SIG-M5 treated with dmso at 0.1 percent for 504 hours (cell line): ENCODE results near the gene HOXB3.
A peak's percentile ranks its signal among the peaks of the same experiment; 100 is the strongest.

ENCODE experiments used
- DNase-seq: peaks from one replicate; lab custom pipeline; 2025; ENCODE audit not compliant: unreplicated experiment; lab: John Stamatoyannopoulos, UW

HOXB3 gene

DNA sequence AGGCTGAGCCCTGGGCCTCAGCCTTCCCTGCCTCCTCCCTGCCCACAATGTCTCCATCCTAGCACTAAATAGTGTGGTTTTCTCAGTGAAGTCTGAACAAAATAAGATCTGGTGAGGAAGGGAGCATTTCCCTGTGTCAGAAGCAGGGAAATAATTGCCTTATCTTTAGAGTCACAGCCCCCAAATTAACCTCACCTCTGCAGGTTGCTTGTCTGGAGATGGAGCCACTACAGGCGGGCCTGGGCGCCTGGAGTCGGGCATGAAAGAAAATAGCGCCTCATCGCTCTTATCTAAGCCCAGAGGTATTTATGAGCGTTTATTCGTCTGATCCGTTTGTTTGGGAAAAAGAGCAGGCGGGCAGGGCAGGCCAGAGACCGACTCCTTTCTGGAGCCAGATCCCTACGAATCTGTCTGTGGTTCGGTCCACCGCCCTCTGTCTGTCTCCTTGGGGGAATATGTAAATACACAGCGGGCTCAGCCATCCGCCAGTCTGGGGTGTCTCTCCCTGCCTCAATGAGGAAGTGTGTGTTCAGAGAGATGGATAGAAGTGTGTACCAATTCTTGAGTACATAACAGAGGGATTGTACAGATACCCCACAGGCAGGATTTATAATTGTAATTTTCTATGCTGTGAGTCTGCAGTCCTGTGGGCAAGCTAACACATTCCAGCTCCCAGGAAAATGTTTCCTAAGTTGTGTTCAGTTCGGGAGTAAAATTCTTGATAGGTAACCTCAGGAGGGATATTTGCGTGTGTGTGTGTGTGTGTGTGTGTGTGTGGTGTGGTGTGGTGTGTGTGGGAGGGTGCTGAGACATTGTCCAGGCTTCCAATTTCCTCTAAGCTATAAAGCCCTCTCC is 10.4 kb upstream of the HOXB3 start:
- DNase-seq, result no peak

DNA sequence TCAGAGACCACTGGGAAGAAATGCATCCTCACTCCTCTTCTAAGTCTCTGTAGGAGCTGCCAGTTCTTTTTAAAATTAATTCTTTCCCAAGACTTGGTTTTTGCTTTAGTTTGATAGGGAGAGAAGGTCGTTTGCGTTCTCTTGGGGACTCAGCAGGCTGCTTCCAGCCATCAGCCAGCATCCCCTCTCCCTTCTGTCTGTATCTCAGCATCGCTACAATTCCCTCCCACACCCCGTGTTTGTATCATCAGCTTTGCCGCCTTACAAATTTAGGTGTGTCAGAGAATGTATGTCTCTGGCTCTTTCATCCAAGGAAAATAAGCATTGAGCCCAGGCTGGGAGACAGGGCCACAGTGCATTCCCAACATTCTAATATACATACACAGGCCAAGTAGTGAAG is 9.3 kb upstream of the HOXB3 start:
- DNase-seq, result no peak

DNA sequence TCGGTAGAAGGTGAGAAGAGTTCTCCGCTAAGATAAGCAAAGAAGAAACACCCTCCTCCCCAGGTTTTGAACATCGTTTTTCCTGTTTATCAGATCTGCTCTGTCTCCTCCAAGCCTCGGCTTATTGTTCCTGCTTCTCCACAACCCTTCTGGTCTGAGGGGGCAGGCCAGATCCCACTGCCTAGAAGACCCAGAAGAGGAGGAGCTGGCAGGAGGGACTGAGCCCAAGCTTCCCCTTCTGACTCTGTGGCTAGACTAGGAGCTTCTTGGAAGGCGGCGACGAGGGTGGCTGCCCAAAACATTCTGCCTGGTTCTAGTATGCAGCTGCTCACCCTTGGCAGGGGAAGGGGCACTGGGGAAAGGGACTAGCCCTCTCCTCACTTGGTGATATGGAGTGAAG is 8.7 kb upstream of the HOXB3 start:
- DNase-seq, result no peak

GRCh38 chr17:48597778-48598631 is 8.0 kb upstream of the HOXB3 start:
- no peak for DNase-seq

DNA sequence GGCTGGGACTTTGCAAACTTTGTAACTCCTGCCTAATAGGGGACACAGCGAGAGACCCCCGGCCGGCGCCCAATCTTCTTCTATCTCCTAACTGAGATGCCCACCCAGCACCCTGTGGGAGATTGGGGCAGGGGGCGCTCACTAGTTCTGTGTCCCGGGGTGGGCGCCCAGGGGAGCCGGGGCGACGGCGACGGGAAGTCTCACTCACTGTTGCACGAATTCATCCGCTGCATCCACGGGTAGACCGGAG is 7.4 kb upstream of the HOXB3 start:
- no peak for DNase-seq

GRCh38 chr17:48596735-48597527 is 6.9 kb upstream of the HOXB3 start:
- DNase-seq, result no peak

- DNase-seq, result no peak
Observed at GRCh38 chr17:48596000-48596734, 6.1 kb upstream of the HOXB3 start.

DNA sequence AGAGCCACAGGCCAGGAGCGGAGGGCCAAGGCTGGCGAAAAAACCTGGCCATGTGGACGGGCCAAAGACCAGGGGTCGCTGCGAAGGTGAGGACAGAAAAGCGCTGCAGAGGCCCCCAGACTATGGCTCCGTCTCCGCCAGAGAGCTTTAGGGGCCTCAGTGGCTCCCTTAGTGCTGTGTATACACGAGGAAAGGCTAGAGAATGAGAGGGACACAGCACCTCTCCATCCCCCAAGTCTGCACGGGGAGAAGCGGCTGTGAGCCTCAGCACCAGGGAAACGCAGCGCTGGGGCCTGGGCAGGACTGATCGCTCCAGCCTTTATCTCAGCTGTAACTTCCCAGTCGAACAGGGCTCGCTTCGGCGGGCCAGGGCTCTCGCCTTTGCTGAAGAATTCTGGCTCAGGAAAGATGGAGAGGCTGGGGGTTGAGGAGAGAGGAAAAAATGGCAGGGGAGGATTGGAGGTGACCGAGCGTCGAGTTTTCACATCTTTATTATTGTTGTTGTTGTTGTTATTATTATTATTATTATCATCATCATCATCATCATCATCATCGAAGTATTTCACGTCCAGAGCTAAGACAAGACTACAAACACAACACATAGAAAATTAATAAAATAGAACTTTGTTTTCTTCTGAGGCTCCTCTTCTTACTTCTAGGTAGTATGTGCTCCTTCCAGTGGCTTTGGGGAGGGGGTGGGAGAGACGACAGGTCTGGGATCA is 5.4 kb upstream of the HOXB3 start:
- DNase-seq, result no peak

DNA sequence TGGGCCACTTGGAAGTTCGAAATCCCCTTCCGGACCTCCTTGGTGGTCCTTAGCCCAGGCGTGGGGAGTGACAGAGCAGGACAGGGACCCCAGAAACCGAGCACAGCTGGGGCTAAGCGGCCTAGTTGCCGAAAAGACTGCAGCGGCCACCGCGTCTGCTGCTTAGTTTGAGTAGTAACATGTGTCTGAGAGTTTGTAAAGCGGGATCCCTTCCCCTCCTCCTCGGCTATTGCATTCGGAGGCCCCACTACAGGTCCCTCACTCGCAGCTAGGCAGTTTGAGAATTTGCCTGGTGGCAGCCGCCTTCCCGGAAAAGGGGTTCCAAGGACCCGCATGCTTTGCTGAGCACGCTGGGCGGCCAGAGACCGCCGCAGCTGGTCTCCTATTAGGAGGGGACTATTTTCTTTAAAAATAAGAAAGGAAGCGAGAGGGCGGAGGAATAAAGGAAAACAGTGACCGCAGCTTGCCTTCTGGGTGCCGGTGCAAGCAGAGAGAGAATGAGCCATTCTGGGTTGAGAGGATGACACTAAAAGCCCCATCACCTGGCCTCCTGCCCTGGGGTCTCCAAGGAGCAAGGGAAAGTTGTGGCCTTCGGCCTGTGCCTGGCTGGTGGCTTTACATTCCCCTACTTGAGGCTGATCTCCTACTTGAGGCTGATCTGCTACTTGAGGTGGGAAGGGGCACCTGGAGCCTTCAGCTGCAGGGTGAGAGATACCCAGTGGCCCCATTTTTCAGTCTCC is 4.7 kb upstream of the HOXB3 start:
- no peak for DNase-seq

- peak; percentile 78 for DNase-seq
Observed at GRCh38 chr17:48593840-48594537, 3.9 kb upstream of the HOXB3 start.

DNA sequence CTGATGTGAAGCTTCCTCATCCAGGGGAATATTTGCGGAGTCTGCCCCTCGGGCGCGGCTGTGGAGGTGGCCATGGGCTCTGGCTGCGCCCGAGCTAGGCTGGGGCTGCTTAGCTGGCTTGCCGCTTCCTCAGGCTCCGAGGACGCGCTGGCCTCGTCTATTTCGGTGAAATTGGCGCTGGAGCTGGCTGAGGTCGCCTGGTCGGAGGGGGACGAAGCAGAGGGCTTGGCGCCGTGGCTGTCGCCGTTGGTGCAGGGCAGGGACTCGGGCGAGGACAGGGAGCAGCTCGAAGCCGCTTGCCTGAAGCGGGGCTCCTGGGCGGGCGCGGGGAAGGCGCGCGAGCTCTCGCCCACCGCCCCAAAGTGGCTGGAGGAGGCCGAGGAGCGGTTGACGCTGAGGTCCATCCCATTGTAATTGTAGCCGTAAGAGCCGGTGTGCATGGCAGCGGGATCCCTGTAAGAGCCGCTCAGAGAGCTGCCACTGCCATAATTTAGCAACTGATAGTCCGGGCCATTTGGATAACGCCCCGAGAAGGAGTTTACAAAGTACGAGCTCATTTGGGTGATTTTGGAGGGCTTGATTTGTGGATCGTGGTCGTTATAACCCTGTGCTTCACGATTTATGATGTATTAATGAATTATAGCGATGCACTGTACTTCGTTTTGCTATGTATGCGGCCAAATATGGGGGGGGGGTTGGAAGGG is 3.2 kb upstream of the HOXB3 start, which contains the start of gene HOXB5:
HOXB5 (minus strand) TSS at position 654 of the 704 bp plus-strand sequence; CDS start at position 557, 97 bp downstream.
- no peak for DNase-seq

GRCh38 chr17:48592577-48592976 is 2.5 kb upstream of the HOXB3 start:
- no peak for DNase-seq

GRCh38 chr17:48592057-48592514 is 2.0 kb upstream of the HOXB3 start:
- no peak for DNase-seq

DNA sequence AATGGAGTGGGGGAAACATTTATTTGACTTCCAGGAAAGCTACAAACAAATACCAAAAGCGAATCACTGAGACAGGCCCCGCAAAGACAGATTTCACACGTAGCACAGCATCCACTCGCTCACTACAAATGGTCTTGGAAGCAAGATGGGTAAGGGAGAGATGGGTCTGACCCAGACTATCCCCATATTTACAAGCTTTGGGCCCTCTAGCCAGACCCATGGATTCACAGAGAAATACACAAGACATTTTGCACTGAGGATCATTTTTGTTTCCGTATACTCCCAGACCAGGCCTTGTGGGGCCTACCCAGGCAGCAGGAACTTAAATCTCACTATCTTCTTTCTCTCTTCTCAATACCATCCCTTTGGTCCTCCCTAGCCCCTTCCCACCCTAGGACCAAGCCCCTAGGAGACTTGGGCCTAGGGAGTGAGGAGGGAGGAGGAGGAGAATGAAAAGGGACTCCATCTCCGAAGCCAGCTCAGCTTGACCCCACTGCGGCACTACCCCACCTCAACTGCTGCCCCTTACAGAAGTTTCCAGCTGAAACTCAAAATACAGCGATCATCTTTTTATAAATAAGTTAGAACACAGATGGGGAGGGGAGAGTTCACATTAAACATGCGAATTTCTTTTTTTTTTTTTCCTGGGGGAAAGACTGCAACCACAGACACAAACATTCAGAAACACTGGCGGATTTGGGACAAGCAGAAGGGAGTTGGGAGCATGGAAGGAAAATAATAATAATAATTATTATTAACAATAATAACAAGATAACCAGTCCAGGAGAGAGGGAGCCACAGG is 1.4 kb upstream of the HOXB3 start:
- no peak for DNase-seq

GRCh38 chr17:48590607-48591161 is 643 bp upstream of the HOXB3 start:
- no peak for DNase-seq

DNA sequence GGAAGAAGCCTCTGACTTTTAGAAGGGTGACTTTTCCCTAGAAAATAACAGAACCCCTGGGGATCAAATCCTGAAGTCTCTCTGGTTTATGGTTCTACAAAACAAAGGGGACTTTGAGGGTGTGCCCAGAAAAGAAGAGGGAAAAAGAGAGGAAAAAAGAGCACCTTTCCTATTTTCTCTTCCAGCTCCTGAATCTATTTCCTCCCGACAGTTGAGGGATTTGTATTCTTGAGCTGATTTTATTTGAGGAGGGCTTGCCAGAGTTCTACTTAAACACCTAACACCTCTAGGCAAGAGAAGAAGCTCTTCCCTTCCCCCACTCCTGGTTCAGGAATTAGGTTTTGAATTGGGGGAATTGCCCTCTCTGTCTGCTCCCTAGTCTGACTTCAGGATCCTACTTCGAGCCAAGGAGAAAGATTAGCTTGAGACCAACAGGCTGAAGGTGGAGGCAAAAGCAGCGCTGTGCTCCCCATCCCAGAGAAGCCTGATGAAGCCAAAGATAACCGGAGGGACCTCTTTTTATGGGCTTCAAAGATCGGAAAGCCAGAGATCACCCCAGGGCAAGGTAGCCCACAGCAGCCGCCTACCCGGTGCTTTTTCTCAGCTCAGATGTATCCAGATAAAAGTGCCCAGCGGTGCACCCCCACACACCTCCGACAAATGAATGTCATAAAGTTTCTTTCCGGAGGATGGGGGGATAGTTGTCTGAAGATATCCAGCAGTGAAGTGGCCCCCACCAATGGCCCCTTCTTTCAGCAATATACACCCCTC is 796 bp downstream of the HOXB3 start:
- DNase-seq, result no peak
